OCI-LY1 (cell line): ENCODE measurements around the gene SERF2.
"Not testable (repeated sequence)": the region's sequence is repeated elsewhere in the genome, so short reads cannot be mapped to it uniquely, and the experiment has no call there.

Experiments
- CTCF ChIP-seq: fragments of 200-600 bp; sonication (generic), shearing (Covaris generic); IDR thresholded peaks from 2 replicates; pipeline ENCODE4 v1.5.1; 2017; ENCODE audit warnings: mild to moderate bottlenecking, antibody characterized with exemption, low read length, moderate library complexity, mixed read lengths
- EZH2 ChIP-seq: fragments of 200-600 bp; sonication (generic), shearing (Covaris generic); IDR thresholded peaks from 2 replicates; pipeline ENCODE4 v1.8.0; 2017; ENCODE audit warnings: borderline replicate concordance, mixed run types, mild to moderate bottlenecking, antibody characterized with exemption, low read length, moderate library complexity, mixed read lengths

- TF ChIP-seq EZH2, CTCF: not testable (repeated sequence)
Observed at GRCh38 chr15:43831519-43832052, 39.5 kb downstream of the SERF2 start.
